K562 (cell line): ENCODE data around the gene KIF26B. TPM values are rescaled to one million over a fixed set of nuclear protein-coding genes. Genes with fewer than 3 reads are reported as not detected.

Source experiments
- ATAC-seq: fragments of 200-7000 bp; cut with Tn5 transposase; 3 replicates; pipeline ENCODE4 v1.9.1; 2020; ENCODE audit warnings: moderate library complexity
- BruUV-seq: library from RNA; stranded (reverse); fragments of 400-500 nt; replicated peaks from 2 replicates; lab custom pipeline; 2021; lab: Mats Ljungman, UMichigan
- CTCF ChIA-PET: fragments of 300-600 bp; formaldehyde crosslinking; extraction: SDS; loops from one replicate; lab custom pipeline; 2021; ENCODE audit warnings: low intra/inter-chr PET ratio; lab: Yijun Ruan, JAX
- POLR2A ChIA-PET: fragments of 300-600, 350-650 bp; sonication (Branson Sonifier 250); formaldehyde crosslinking; extraction: SDS; loops from one replicate; lab custom pipeline; 2021; ENCODE audit warnings: antibody characterized with exemption, inconsistent platforms; lab: Yijun Ruan, JAX
- DNase-seq, 4 experiments: peaks; one replicate each; pipeline versions ENCODE4 v3.0.0 to v3.0.0-alpha.2; 2011 to 2018; ENCODE audit warnings: low spot score in 3 of 4, mixed read lengths in 3 of 4; ENCODE audit errors: extremely low read depth in 1 of 4
- FAIRE-seq: peaks from 2 replicates; lab custom pipeline; 2011; peaks lifted over from hg19 to GRCh38; lab: Jason Lieb, UNC
- H2AFZ ChIP-seq: 2 replicates; pipeline ENCODE4 v1.6.0; 2011; ENCODE audit warnings: low read depth, low read length, control low read depth, inconsistent platforms
- H3K27ac ChIP-seq: fragments of 200-600 bp; 3 replicates; pipeline ENCODE4 v1.8.0; 2011; ENCODE audit warnings: low read depth, mild to moderate bottlenecking, control low read depth, inconsistent platforms, low read length, moderate library complexity, mixed read lengths; ENCODE audit errors: extremely low read depth
- H3K27me3 ChIP-seq, 2 experiments: fragments of 300-600 bp in 1 of 2; 2 replicates in 1 of 2; 3 replicates in 1 of 2; pipeline versions ENCODE4 v1.6.0 to v1.8.0; 2011; ENCODE audit warnings: inconsistent platforms in 2 of 2, low read length in 2 of 2, mild to moderate bottlenecking in 1 of 2, mixed read lengths in 1 of 2, moderate library complexity in 1 of 2; ENCODE audit not compliant: control insufficient read depth in 2 of 2, insufficient read depth in 2 of 2
- H3K36me3 ChIP-seq: fragments of 300-600 bp; 3 replicates; pipeline ENCODE4 v1.8.0; 2011; ENCODE audit warnings: mild to moderate bottlenecking, low read length, inconsistent platforms; ENCODE audit not compliant: control insufficient read depth, insufficient read depth
- H3K4me1 ChIP-seq, 2 experiments: fragments of 200-600 bp in 1 of 2; replicated peaks in 1 of 2; 2 replicates in 1 of 2; 3 replicates in 1 of 2; pipeline versions ENCODE4 v1.5.1 to v1.8.0; 2011; ENCODE audit warnings: inconsistent platforms in 2 of 2, low read length in 2 of 2, mild to moderate bottlenecking in 1 of 2, mixed read lengths in 1 of 2, moderate library complexity in 1 of 2; ENCODE audit not compliant: control insufficient read depth in 2 of 2, insufficient read depth in 2 of 2
- H3K4me2 ChIP-seq: 2 replicates; pipeline ENCODE4 v1.6.1; 2011; ENCODE audit warnings: low read length, control low read depth, inconsistent platforms, mixed read lengths; ENCODE audit not compliant: insufficient read depth
- H3K4me3 ChIP-seq: fragments of 200-600 bp; sonication (generic), shearing (Covaris generic); 2 replicates; pipeline ENCODE4 v1.5.1; 2016; ENCODE audit warnings: control low read depth, inconsistent platforms
- H3K79me2 ChIP-seq: fragments of 200-600 bp; 3 replicates; pipeline ENCODE4 v1.8.0; 2011; ENCODE audit warnings: low read length, inconsistent platforms; ENCODE audit not compliant: control insufficient read depth, insufficient read depth
- H3K9ac ChIP-seq, 2 experiments: 2 replicates each; pipeline versions ENCODE4 v1.6.0 to v1.6.1; 2011; ENCODE audit warnings: low read depth in 2 of 2, low read length in 2 of 2, control low read depth in 1 of 2, inconsistent platforms in 1 of 2, mild to moderate bottlenecking in 1 of 2, mixed read lengths in 1 of 2; ENCODE audit not compliant: insufficient read depth in 1 of 2
- H3K9me1 ChIP-seq: one replicate; pipeline ENCODE4 v1.6.0; 2011; ENCODE audit warnings: inconsistent platforms, mild to moderate bottlenecking, low read length, moderate library complexity; ENCODE audit not compliant: control insufficient read depth, insufficient read depth
- H3K9me3 ChIP-seq: replicated peaks from 2 replicates; pipeline ENCODE4 v1.5.1; 2011; ENCODE audit warnings: low read depth, low read length, inconsistent platforms; ENCODE audit not compliant: control insufficient read depth, insufficient read depth
- H4K20me1 ChIP-seq: replicated peaks from 2 replicates; pipeline ENCODE4 v1.6.1; 2011; ENCODE audit warnings: low read length, inconsistent platforms, mixed read lengths; ENCODE audit not compliant: control insufficient read depth, insufficient read depth
- ATF1 ChIP-seq, 2 experiments: fragments of 450-650 bp in 1 of 2; IDR thresholded peaks; 2 replicates each; pipeline ENCODE4 v1.6.1; 2016; ENCODE audit warnings: missing compliant biosample characterization in 1 of 2, missing genetic modification characterization in 1 of 2
- FIP1L1 ChIP-seq: fragments of 200-400 bp; formaldehyde crosslinking; IDR thresholded peaks from 2 replicates; pipeline ENCODE4 v1.6.1; 2018; ENCODE audit warnings: mild to moderate bottlenecking, low read depth, low read length; ENCODE audit not compliant: poor library complexity, severe bottlenecking
- MIER1 ChIP-seq: fragments of 450-650 bp; IDR thresholded peaks from 2 replicates; pipeline ENCODE4 v1.6.1; 2016; ENCODE audit warnings: antibody characterized with exemption, mild to moderate bottlenecking, low read depth
- POU5F1 ChIP-seq: fragments of 150-350 bp; IDR thresholded peaks from 2 replicates; pipeline ENCODE4 v1.6.1; 2014; ENCODE audit warnings: borderline replicate concordance, low read length, low read depth, mild to moderate bottlenecking; ENCODE audit not compliant: partially characterized antibody
- PRMT5 ChIP-seq: sonication (generic); formaldehyde crosslinking; IDR thresholded peaks from 2 replicates; pipeline ENCODE4 v1.5.0; 2020; ENCODE audit warnings: missing genetic modification reagents
- RHOXF2B ChIP-seq: fragments of 250-450 bp; sonication (Bioruptor Pico); conservative IDR thresholded peaks from 2 replicates; pipeline ENCODE4 v1.5.1; 2021
- SMAD1 ChIP-seq: fragments of 150-350 bp; IDR thresholded peaks from 2 replicates; pipeline ENCODE4 v1.6.1; 2014; ENCODE audit warnings: low read length, low read depth; ENCODE audit not compliant: partially characterized antibody
- SNRNP70 ChIP-seq: fragments of 200-400 bp; formaldehyde crosslinking; optimal IDR thresholded peaks from 2 replicates; pipeline ENCODE3; 2017; ENCODE audit warnings: low read depth, low read length
- TOE1 ChIP-seq, 2 experiments: fragments of 450-650 bp in 1 of 2; sonication (generic) in 1 of 2; formaldehyde crosslinking in 1 of 2; IDR thresholded peaks; 2 replicates each; pipeline versions ENCODE4 v1.7.1 to v1.8.0; 2016 to 2022; ENCODE audit warnings: borderline replicate concordance in 2 of 2, mild to moderate bottlenecking in 2 of 2, antibody characterized with exemption in 1 of 2, inconsistent platforms in 1 of 2, low read depth in 1 of 2, missing genetic modification reagents in 1 of 2, moderate library complexity in 1 of 2
- ZBTB11 ChIP-seq, 3 experiments: fragments of 200-800 bp in 1 of 3; fragments of 250-450 bp in 1 of 3; fragments of 450-650 bp in 1 of 3; sonication (Bioruptor Pico) in 1 of 3; sonication (Bioruptor generic) in 1 of 3; formaldehyde crosslinking in 1 of 3; IDR thresholded peaks; 2 replicates each; pipeline versions ENCODE4 v1.6.1 to v1.8.0; 2016 to 2022; ENCODE audit warnings: mild to moderate bottlenecking in 2 of 3, missing genetic modification characterization in 2 of 3, missing compliant biosample characterization in 1 of 3, moderate library complexity in 1 of 3
- ZNF146 ChIP-seq: IDR thresholded peaks from one replicate; pipeline ENCODE4 v1.6.1; 2018; ENCODE audit warnings: missing compliant biosample characterization; ENCODE audit not compliant: unreplicated experiment
- WGBS: fragments of 100-300 bp; shearing (Covaris generic); methylation state at CpG from one replicate; pipeline ENCODE4 v1.1.6; 2016; ENCODE audit warnings: low coverage, mixed read lengths; ENCODE audit not compliant: insufficient coverage; ENCODE audit errors: missing lambda C conversion rate; 5-methylcytosine and 5-hydroxymethylcytosine counted together
- in situ Hi-C: fragments of 300-500 bp; cut with MboI; formaldehyde crosslinking; loops from 4 replicates; pipeline ENCODE4 v1.15.0; 2018; ENCODE audit warnings: inconsistent platforms, mixed read lengths
- intact Hi-C: fragments of 100-400 bp; cut with micrococcal nuclease; formaldehyde crosslinking; loops from 2 replicates; pipeline ENCODE4 v1.14.2; 2022
- polyA plus RNA-seq, 8 experiments: library from polyadenylated mRNA; depleted of rRNA in 4 of 8; stranded (reverse) in 5 of 8; unstranded in 3 of 8; fragments of >200 nt; fragmentation: Nextera tagmentation in 2 of 8; fragmentation: Illumina TruSeq in 1 of 8; extraction: Ambion mirVana in 2 of 8; extraction: Trizol in 1 of 8; gene quantifications; 2 replicates each; pipeline versions ENCODE4 v1.2.1 to v1.2.3, GENCODE V29; 2011 to 2014; ENCODE audit warnings: inconsistent platforms in 1 of 8, missing spikeins in 1 of 8
- total RNA-seq, 7 experiments: library from RNA; depleted of rRNA in 6 of 7; stranded (reverse); fragments of >200 nt in 6 of 7; fragmentation: Illumina TruSeq in 2 of 7; extraction: Trizol in 2 of 7; gene quantifications; 2 replicates each; pipeline versions ENCODE4 v1.2.1 to v1.2.3, GENCODE V29; 2011 to 2021; ENCODE audit warnings: low replicate concordance in 1 of 7
- TF ChIP-seq, protein P1 (sequence below): fragments of 150-350 bp; conservative IDR thresholded peaks from 2 replicates; pipeline ENCODE4 v1.6.1; 2014; ENCODE audit warnings: low read length

The KIF26B gene
- total and polyA plus RNA-seq, 9 of the 15 experiments (the other 6 are each of a cell fraction or from before 2014, with no cell fraction given), result 0.02 to 0.08 (median 0.03) TPM; not detected in 6

- TF ChIP-seq ZBTB11 (CRISPR knock-in tag; IDR thresholded peaks at IDR 0.05) (no peak), RHOXF2B (CRISPR knock-in tag) (no peak), MIER1 (no peak)
Measured at GRCh38 chr1:245693941-245694752, 539.4 kb downstream of the KIF26B start (continued).

GRCh38 chr1:245694753-245695195 lies 540.0 kb downstream of the KIF26B start:
- in situ Hi-C loops, result no loop called here
- H3K27ac ChIP-seq, result no peak overlapping the region
- H3K9me1 ChIP-seq, result no peaks in the 10 kb centered on the region
- H2AFZ ChIP-seq, result no peak overlapping the region
- H3K27me3 ChIP-seq, result peaks cover 50 to 89% of the 10 kb centered on the region in 2 experiments; a peak in 4 of 5 replicates
- H4K20me1 ChIP-seq, result no peaks in the 10 kb centered on the region; the same call in none of the 2 replicates
- intact Hi-C loops, result no loop called here
- FAIRE-seq (no peak), DNase-seq (no peak), ATAC-seq (no peak)
- H3K36me3 ChIP-seq, result no peaks in the 10 kb centered on the region
- ChIA-PET POLR2A (interaction anchor here (2.5 kb wide), 1 partner anchor 9 kb away, joined by 8 read pairs; no protein-coding TSS in a partner anchor), CTCF (no interaction called here)
- no TSS peak for BruUV-seq
- H3K79me2 ChIP-seq, result no peaks in the 10 kb centered on the region
- H3K4me3 ChIP-seq, result no peak overlapping the region
- WGBS, result 3% methylated on average over 11 of the region's 11 CpGs
- H3K9me3 ChIP-seq, result no peaks in the 10 kb centered on the region
- H3K4me2 ChIP-seq, result no peak overlapping the region
- H3K9ac ChIP-seq, result no peak overlapping the region
- no peaks in the 10 kb centered on the region for H3K4me1 ChIP-seq
- no peak for TF ChIP-seq SNRNP70
- no peak for TF ChIP-seq FIP1L1
- no peak for TF ChIP-seq PRMT5 (CRISPR knock-in tag)
- no peak for TF ChIP-seq ATF1 (CRISPR knock-in tag; IDR thresholded peaks at IDR 0.05)
- TF ChIP-seq ATF1 (tag; IDR thresholded peaks at IDR 0.05), result no peak
- TF ChIP-seq TOE1 (IDR thresholded peaks at IDR 0.05; ENCODE audit: borderline replicate concordance), result no peak
- no peak for TF ChIP-seq TOE1 (CRISPR knock-in tag; IDR thresholded peaks at IDR 0.05; ENCODE audit: borderline replicate concordance, low read depth)
- no peak for TF ChIP-seq POU5F1
- TF ChIP-seq ZNF146 (CRISPR knock-in tag), result no peak
- TF ChIP-seq, protein P1, sequence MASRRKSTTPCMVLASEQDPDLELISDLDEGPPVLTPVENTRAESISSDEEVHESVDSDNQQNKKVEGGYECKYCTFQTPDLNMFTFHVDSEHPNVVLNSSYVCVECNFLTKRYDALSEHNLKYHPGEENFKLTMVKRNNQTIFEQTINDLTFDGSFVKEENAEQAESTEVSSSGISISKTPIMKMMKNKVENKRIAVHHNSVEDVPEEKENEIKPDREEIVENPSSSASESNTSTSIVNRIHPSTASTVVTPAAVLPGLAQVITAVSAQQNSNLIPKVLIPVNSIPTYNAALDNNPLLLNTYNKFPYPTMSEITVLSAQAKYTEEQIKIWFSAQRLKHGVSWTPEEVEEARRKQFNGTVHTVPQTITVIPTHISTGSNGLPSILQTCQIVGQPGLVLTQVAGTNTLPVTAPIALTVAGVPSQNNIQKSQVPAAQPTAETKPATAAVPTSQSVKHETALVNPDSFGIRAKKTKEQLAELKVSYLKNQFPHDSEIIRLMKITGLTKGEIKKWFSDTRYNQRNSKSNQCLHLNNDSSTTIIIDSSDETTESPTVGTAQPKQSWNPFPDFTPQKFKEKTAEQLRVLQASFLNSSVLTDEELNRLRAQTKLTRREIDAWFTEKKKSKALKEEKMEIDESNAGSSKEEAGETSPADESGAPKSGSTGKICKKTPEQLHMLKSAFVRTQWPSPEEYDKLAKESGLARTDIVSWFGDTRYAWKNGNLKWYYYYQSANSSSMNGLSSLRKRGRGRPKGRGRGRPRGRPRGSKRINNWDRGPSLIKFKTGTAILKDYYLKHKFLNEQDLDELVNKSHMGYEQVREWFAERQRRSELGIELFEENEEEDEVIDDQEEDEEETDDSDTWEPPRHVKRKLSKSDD, result no peak
- no peak for TF ChIP-seq SMAD1
